Measurements from ENCODE around the gene ARPC1B.

- TF ChIP-seq EZH2 (IDR thresholded peaks at IDR 0.05; ENCODE audit: insufficient read depth, poor library complexity, severe bottlenecking) = no peak
- no peak for TF ChIP-seq EZH2phosphoT487 (IDR thresholded peaks at IDR 0.05; ENCODE audit: insufficient read depth, low read depth)
Observed at GRCh38 chr7:99406557-99406956, 32.0 kb downstream of the ARPC1B start.
